ENCODE measurements around the gene AXIN1. TPM values are rescaled to one million over a fixed set of nuclear protein-coding genes. Genes with fewer than 3 reads are reported as not detected.

AXIN1 gene
- total RNA-seq (2022; extraction: Qiagen RNA extraction; ENCODE audit: low read depth) = 27.7 to 34.1 TPM (median 31.6 TPM) in 5 replicates

GRCh38 chr16:352547-353403 lies at the start of gene AXIN1:
TSS of gene AXIN1 (minus strand) at chr16:352723. CDS start at chr16:347025, 5,698 bp downstream.

DNA sequence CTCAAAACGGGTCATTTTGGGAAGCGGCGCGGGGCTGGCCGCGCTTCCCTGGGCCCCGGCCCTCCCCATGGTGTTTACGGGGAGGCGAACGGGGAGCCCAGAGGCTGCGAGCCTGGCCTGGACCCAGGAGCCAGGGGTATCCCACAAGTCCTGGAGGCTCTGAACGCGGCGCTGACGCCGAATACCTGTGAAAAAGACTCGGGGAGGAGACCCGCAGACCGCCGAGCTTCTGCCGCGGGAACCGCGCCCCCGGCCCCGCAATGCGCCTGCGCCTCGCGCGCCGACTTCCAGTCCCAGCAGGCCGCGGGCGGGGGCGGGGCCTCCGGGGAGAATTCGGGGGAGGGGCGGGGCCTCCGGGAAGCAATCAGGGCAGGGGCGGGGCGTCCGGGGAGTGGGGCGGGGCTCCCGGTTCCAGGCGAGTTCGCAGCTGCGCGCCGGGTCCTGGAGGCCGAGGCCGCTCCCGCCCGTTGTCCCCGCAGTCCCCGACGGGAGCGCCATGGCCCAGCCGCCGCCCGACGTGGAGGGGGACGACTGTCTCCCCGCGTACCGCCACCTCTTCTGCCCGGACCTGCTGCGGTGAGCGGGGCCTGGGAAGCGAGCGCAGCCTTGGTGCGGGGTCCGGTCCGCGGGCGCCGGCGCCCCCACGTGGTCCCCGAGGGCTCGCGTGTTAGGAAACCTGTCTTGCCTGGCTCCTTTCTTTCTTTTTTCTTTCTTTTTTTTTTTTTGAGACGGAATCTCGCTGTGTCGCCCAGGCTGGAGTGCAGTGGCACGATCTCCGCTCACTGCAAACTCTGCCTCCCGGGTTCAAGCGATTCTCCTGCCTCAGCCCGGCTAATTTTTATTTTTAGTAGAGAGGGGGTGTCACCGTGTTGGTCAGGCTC lies 49.2 kb upstream of the AXIN1 start, which contains the start of gene DECR2:
TSS of gene DECR2 (plus strand) at position 418 of the 881 bp plus-strand sequence. CDS start at position 497, 79 bp downstream.

GRCh38 chr16:397135-397661 lies 44.7 kb upstream of the AXIN1 start, which contains the start of gene NME4:
TSS of gene NME4 (plus strand) at chr16:397199. CDS start at chr16:397223, 24 bp downstream.

GRCh38 chr16:381789-382717 lies 29.5 kb upstream of the AXIN1 start, which contains the start of gene PGAP6:
TSS of gene PGAP6 (minus strand) at chr16:381978. CDS start at chr16:381821, 157 bp downstream.

DNA sequence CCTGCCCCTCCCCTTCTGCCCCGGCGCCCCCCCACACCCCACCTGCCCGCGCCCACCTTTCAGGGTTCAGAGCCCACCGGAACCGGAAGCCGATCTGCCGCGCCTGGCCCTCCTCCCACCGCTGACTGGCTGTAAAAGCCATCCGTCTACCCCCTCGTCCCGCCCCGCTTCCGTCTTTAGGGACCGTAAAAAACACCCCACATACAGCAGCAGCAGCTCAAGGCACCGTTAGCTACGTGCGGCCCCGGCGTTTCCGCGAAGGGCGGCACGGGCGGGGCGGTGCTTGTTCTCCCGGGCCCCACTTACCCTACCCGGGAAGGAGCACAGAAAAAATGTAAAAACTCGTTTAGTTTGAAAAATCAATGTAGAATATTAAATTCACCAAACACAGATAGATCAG lies 17.9 kb upstream of the AXIN1 start, which contains the start of gene MRPL28:
TSS of gene MRPL28 (minus strand) at position 96 of the 400 bp plus-strand sequence. CDS start 320 bp downstream, outside the sequence.

GRCh38 chr16:283033-283805 lies 69.3 kb downstream of the AXIN1 start, which contains the start of gene PDIA2:
TSS of gene PDIA2 (plus strand) at chr16:283164. CDS start at chr16:283170, 6 bp downstream.

DNA sequence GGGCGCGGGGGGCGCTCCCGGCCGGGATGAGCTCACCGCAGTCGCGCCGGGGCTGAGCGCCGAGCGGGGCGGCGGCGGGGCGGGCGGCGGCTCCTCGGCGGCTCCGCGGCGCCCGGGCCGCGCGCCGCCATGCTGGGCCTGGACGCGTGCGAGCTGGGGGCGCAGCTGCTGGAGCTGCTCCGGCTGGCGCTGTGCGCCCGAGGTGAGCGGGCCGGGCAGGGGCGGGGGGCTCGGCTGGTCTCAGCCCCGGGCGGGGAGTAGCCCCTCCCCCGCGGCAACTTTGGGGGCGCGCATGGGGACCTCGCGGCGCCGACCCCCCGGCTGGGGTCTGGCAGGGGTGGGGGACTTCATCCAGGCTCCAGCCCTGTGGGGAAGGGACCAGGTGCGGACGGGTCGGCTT lies 72.0 kb downstream of the AXIN1 start, which contains the start of gene ARHGDIG:
TSS of gene ARHGDIG (plus strand) at position 40 of the 400 bp plus-strand sequence. CDS start at position 130, 90 bp downstream.

DNA sequence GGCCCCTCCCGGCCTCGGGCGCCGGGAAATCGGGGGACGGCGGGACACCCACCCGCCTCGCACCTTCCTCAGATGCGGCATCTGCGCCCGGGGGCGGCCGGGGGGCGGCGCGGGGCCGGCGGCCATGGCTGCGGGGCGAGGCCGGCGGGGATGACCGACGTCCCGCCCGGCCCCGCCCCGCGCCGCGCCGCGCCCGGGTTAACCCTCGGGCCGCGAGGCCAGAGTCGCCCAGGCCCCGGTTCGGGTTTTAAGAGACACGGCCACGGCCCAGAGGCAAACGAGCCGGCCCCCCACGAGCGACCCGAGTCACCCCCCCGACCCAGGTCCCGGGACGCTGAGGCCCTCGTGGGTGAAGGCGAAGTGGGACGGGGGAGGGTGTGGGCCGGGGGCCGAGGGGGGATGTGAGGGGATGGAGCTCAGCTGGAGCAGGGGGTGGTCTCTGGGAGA lies 76.7 kb downstream of the AXIN1 start, which contains the start of gene RGS11:
TSS of gene RGS11 (minus strand) at position 159 of the 447 bp plus-strand sequence. CDS start at position 126, 33 bp downstream.

Other genes with a start within 250 kb of the AXIN1 start
- gene NPRL3, start 214.1 kb downstream of the AXIN1 start, total RNA-seq (2022; extraction: Qiagen RNA extraction; ENCODE audit: low read depth) = 21.2 to 28.4 TPM (median 26.7 TPM) in 5 replicates
- gene HBZ, start 200.1 kb downstream of the AXIN1 start, total RNA-seq (2022; extraction: Qiagen RNA extraction; ENCODE audit: low read depth) = not detected in 5 replicates
- not detected in 5 replicates for gene HBM, start 186.7 kb downstream of the AXIN1 start, total RNA-seq (2022; extraction: Qiagen RNA extraction; ENCODE audit: low read depth)
- gene HBA2, start 179.8 kb downstream of the AXIN1 start, total RNA-seq (2022; extraction: Qiagen RNA extraction; ENCODE audit: low read depth) = 0.63 to 1.4 TPM in 2 of 5 replicates, not detected in the others
- 0.48 to 2.0 TPM (median 1.4 TPM) in 5 replicates for gene HBA1, start 176.0 kb downstream of the AXIN1 start, total RNA-seq (2022; extraction: Qiagen RNA extraction; ENCODE audit: low read depth)
- gene HBQ1, start 172.3 kb downstream of the AXIN1 start, total RNA-seq (2022; extraction: Qiagen RNA extraction; ENCODE audit: low read depth) = 6.0 to 9.4 TPM (median 6.9 TPM) in 5 replicates
- gene LUC7L, start 123.3 kb downstream of the AXIN1 start, total RNA-seq (2022; extraction: Qiagen RNA extraction; ENCODE audit: low read depth) = 41.6 to 48.8 TPM (median 45.7 TPM) in 5 replicates
- 40.6 to 50.1 TPM (median 47.8 TPM) in 5 replicates for gene FAM234A, start 117.9 kb downstream of the AXIN1 start, total RNA-seq (2022; extraction: Qiagen RNA extraction; ENCODE audit: low read depth)
- 3.9 to 5.5 TPM (median 5.0 TPM) in 5 replicates for gene RGS11, start 76.8 kb downstream of the AXIN1 start, total RNA-seq (2022; extraction: Qiagen RNA extraction; ENCODE audit: low read depth)
- 1.7 to 3.2 TPM (median 2.5 TPM) in 5 replicates for gene ARHGDIG, start 72.1 kb downstream of the AXIN1 start, total RNA-seq (2022; extraction: Qiagen RNA extraction; ENCODE audit: low read depth)
- gene PDIA2, start 69.6 kb downstream of the AXIN1 start, total RNA-seq (2022; extraction: Qiagen RNA extraction; ENCODE audit: low read depth) = 0.18 to 0.51 TPM (median 0.44 TPM) in 5 replicates
- 114 to 136 TPM (median 133 TPM) in 5 replicates for gene MRPL28, start 17.8 kb upstream of the AXIN1 start, total RNA-seq (2022; extraction: Qiagen RNA extraction; ENCODE audit: low read depth)
- gene PGAP6, start 29.3 kb upstream of the AXIN1 start, total RNA-seq (2022; extraction: Qiagen RNA extraction; ENCODE audit: low read depth) = 26.6 to 39.6 TPM (median 35.5 TPM) in 5 replicates
- 291 to 435 TPM (median 419 TPM) in 5 replicates for gene NME4, start 44.5 kb upstream of the AXIN1 start, total RNA-seq (2022; extraction: Qiagen RNA extraction; ENCODE audit: low read depth)
- gene DECR2, start 49.2 kb upstream of the AXIN1 start, total RNA-seq (2022; extraction: Qiagen RNA extraction; ENCODE audit: low read depth) = 21.2 to 29.8 TPM (median 27.7 TPM) in 5 replicates
- 24.0 to 30.6 TPM (median 26.9 TPM) in 5 replicates for gene RAB11FIP3, start 72.9 kb upstream of the AXIN1 start, total RNA-seq (2022; extraction: Qiagen RNA extraction; ENCODE audit: low read depth)
- gene CAPN15, start 175.0 kb upstream of the AXIN1 start, total RNA-seq (2022; extraction: Qiagen RNA extraction; ENCODE audit: low read depth) = 44.2 to 76.6 TPM (median 71.4 TPM) in 5 replicates
- gene PRR35, start 207.7 kb upstream of the AXIN1 start, total RNA-seq (2022; extraction: Qiagen RNA extraction; ENCODE audit: low read depth) = 0.13 to 0.22 TPM (median 0.17 TPM) in 4 of 5 replicates, not detected in the other
- 0.15 to 0.51 TPM (median 0.29 TPM) in 5 replicates for gene NHLRC4, start 214.3 kb upstream of the AXIN1 start, total RNA-seq (2022; extraction: Qiagen RNA extraction; ENCODE audit: low read depth)
- 33.1 to 39.4 TPM (median 38.6 TPM) in 5 replicates for gene PIGQ, start 217.2 kb upstream of the AXIN1 start, total RNA-seq (2022; extraction: Qiagen RNA extraction; ENCODE audit: low read depth)
- gene RAB40C, start 237.3 kb upstream of the AXIN1 start, total RNA-seq (2022; extraction: Qiagen RNA extraction; ENCODE audit: low read depth) = 12.8 to 19.7 TPM (median 16.9 TPM) in 5 replicates

Measured in A549 treated with GW870086 at 1 μM for 4 hours (cell line).